ENCODE results near the gene GNA12. TPM values are rescaled to one million over a fixed set of nuclear protein-coding genes. Genes with fewer than 3 reads are reported as not detected.

The GNA12 gene
- total and polyA plus RNA-seq, 10 of the 15 experiments (the other 5 are each of a cell fraction or from before 2014, with no cell fraction given): 1.9 to 51.8 (median 12.6) TPM

DNA sequence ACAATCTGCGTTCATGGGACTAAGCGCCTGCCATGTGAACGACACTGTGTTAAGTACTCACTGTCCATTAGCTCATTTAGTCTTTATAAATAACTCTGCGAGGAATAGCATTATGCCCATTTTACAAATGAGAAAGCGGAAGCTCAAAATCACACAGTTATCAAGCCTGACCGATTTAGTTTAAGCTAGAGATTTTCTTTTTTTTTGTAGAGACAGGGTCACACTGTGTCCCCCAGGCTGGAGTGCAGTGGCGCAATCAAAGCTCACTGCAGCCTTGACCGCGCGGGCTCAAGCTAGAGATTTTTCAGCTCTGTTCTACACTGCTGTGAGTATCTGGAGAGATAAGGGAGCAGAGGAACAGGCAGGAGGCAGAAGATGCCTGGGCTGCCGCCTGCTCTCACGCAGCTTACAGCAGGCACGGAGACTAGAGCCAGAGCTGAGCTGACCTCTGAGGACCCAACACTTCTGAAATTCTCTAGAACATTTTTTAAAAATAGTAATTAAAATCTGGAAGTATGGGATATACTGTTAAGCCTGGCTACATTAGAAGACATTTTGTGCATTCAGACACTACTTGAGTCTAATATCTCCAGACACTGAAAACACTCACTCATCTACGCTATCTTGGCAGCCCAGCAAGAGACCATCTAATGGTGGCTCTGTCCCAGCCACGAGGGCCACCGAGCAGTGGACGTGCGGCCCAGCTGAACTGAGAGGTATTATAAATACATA is 38.7 kb downstream of the GNA12 start:
- Histone ChIP-seq H3K27me3 (replicated peaks in 1 of 2; ENCODE audit: control insufficient read depth in 2 of 2, insufficient read depth in 2 of 2, low read length in 1 of 2) (no peaks in the 10 kb centered on the region), H3K4me3 (no peak overlapping the region), H3K9me3 (replicated peaks; ENCODE audit: control insufficient read depth, insufficient read depth, low read length) (no peaks in the 10 kb centered on the region), H2AFZ (ENCODE audit: control insufficient read depth, low read depth, low read length) (no peak overlapping the region), H3K4me1 (ENCODE audit: control insufficient read depth, insufficient read depth, low read length) (peaks cover 12% of the 10 kb centered on the region), H3K36me3 (ENCODE audit: control insufficient read depth in 2 of 2, insufficient read depth in 2 of 2, low read length in 1 of 2) (no peaks in the 10 kb centered on the region; a peak in 1 of 4 replicates), H3K27ac (ENCODE audit: control insufficient read depth, insufficient read depth) (no peak overlapping the region), H4K20me1 (ENCODE audit: control insufficient read depth, insufficient read depth) (no peaks in the 10 kb centered on the region), H3K79me2 (ENCODE audit: control insufficient read depth, insufficient read depth, low read length) (no peaks in the 10 kb centered on the region; the same call in 1 of the 2 replicates), H3K4me2 (ENCODE audit: control insufficient read depth, insufficient read depth) (no peak overlapping the region), H3K9ac (ENCODE audit: control insufficient read depth, insufficient read depth, low read length) (no peak overlapping the region)
- ATAC-seq (no peak), DNase-seq (ENCODE audit: low read depth, low spot score) (no peak), FAIRE-seq (no peak)
- ChIA-PET CTCF (interaction anchor here (0.7 to 1.1 kb wide), 3 partner anchors 11 to 95 kb away, joined by 3 to 4 read pairs (median 3); no protein-coding TSS in a partner anchor), POLR2A (interaction anchor here (1.0 kb wide), 1 partner anchor 14 kb away, joined by 4 read pairs; no protein-coding TSS in a partner anchor), RAD21 (ENCODE audit: unreplicated experiment) (interaction anchor here (0.6 to 1.0 kb wide), 2 partner anchors 14 to 15 kb away, joined by 3 read pairs; no protein-coding TSS in a partner anchor), SMC1A (ENCODE audit: uncharacterized antibody, unreplicated experiment) (interaction anchor here (0.8 to 1.5 kb wide), 4 partner anchors 15 to 33 kb away, joined by 3 to 6 read pairs (median 4); no protein-coding TSS in a partner anchor)
- BruUV-seq (replicated peaks): no TSS peak
- TF ChIP-seq POLR2AphosphoS2 (IDR thresholded peaks at IDR 0.05; ENCODE audit: low read depth, low read length): no peak
- TF ChIP-seq, protein P1, sequence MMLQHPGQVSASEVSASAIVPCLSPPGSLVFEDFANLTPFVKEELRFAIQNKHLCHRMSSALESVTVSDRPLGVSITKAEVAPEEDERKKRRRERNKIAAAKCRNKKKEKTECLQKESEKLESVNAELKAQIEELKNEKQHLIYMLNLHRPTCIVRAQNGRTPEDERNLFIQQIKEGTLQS (IDR thresholded peaks at IDR 0.05; ENCODE audit: borderline replicate concordance, extremely low read depth, low read depth, low read length): no peak
- TF ChIP-seq WRNIP1 (IDR thresholded peaks at IDR 0.05; ENCODE audit: borderline replicate concordance, low read depth, low read length): no peak
- TF ChIP-seq NBN (IDR thresholded peaks at IDR 0.05): no peak
- 98% methylated on average over 18 of the region's 18 CpGs for WGBS (ENCODE audit: insufficient coverage, insufficient replicate concordance, low lambda C conversion rate, missing lambda C conversion rate)
- intact Hi-C loops (cut with micrococcal nuclease; ENCODE audit: unreplicated experiment): no loop called here
- in situ Hi-C loops (cut with MboI): no loop called here
